NCI-H748 treated with DMSO at 0.1 percent for 48 hours (cell line): ENCODE measurements around the gene RAB8A.

Source experiments
- DNase-seq: peaks from one replicate; lab custom pipeline; 2025; lab: John Stamatoyannopoulos, UW

The RAB8A gene

GRCh38 chr19:16180611-16181010 lies 68.9 kb downstream of the RAB8A start:
- DNase-seq: no peak
